GM18498 (cell line): ENCODE data around the gene HNRNPAB.

Experiments
- ATAC-seq: cut with Tn5 transposase; IDR thresholded peaks from one replicate; pipeline ENCODE4 v1.9.1; 2021; ENCODE audit warnings: mild to moderate bottlenecking, moderate library complexity; ENCODE audit not compliant: unreplicated experiment

The HNRNPAB gene

DNA sequence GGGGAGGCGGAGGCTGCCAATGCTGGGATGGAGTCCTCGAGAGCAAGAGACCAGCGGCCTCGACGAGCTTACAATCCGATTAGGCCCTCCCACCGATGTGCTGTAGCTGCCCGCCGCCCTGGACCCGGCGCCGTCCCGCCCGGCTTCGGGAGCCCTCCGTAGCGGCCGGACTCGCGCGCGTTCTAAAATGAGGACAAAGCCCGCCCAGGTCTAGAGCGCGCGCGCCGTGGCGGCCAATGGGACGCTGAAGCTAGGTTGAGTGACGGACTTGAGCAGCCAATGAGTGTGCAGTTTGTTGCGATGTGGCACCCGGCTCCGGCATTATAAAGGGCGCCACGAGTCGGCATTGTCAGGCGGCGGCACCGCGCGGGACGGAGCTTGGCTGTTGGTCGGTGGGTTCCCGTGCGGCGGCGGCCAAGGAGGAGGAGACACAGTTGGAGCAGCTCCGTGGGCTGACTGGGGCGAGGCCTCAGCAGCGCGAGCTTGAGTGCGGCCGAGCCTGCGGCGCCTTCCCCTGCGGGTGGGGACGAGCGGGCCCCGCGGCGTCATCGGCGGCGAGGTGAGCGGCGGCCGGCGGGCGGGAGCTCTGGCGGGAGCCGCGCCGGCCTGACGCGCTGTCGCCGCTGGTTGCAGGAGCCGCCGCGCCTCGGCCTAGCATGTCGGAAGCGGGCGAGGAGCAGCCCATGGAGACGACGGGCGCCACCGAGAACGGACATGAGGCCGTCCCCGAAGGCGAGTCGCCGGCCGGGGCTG is at the start of gene HNRNPAB:
TSS of gene HNRNPAB (plus strand) at position 352 of the 753 bp plus-strand sequence. CDS start at position 657, 305 bp downstream.
- ATAC-seq = peak; percentile 82

DNA sequence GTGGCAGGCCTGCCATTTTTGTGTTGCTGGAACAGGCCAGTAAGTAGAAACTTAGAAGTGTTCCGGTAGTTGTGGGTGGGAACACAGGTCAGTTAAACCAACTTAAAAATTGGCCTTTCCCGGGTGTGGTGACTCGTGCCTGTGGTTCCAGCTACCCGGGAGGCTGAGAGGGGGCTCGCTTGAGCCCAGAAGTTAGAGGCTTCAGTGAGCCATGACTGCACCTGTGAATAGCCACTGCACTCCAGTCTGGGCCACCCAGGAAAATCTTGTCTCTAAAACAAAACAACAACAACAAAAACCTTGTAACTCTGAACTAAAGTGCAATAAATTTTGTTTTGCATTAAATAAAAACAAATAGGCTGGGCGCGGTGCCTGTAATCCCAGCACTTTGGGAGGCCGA is 49.3 kb upstream of the HNRNPAB start:
- ATAC-seq = no peak

DNA sequence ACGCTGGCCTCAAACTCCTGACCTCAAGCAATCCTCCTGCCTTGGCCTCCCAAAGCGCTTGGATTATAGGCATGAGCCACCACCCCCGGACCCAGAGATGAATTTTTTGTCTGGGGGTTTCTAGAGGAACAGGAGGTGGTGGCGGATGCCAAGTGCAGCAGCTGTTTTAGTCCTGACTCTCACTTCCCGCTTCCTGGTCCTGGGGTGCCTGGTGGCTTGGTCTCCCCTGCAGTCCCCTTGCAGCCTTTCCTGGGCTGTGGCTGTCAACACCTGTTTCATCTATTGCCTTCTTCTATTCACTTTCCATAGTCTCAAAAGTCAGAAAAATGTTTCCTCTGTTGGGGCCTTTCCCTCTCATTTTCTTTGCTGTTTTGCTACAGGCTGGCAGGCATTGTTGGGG is 44.2 kb upstream of the HNRNPAB start:
- no peak for ATAC-seq

- ATAC-seq = no peak
Measured at GRCh38 chr5:178162481-178162880, 41.9 kb upstream of the HNRNPAB start.

- peak; percentile 93 for ATAC-seq
Measured at GRCh38 chr5:178163772-178164735, 40.3 kb upstream of the HNRNPAB start.

DNA sequence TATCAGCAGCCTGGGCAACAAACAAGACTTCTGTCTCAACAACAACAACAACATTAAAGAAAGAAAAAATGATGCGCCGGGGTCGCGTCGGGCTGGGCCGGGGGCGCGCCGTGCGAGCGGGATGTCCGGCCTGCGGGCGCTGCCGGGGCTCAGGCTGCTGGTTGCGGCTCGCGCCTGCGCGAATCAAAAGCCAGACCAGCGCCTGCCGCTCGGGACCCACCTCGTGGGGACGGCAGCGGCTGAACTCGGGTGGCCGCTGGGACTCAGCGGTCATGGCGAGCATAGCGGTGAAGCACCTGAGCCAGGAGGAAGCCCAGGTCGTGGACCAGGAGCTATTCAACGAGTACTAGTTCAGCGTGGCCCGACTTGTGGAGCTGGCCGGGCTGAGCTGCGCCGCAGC is 38.8 kb upstream of the HNRNPAB start:
- ATAC-seq = no peak

GRCh38 chr5:178170455-178170854 is 33.9 kb upstream of the HNRNPAB start:
- no peak for ATAC-seq

DNA sequence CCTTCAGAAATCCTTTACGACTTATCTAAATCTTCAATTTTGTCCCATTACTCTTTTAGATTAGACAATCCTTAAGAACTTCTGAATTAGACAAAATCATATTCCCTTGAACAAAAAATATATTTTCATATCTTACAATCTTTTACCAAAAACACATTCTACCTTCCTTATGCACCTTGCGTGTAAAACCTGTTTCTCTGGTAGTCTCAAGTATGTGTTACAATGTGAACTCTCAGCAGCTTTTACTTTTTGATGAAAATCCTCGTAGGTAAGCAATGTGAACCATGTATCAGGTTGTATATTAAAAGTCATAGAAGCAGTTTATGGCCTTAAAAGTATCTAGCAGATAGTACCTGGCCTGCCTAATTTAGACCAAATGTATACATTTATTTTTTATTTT is 29.9 kb upstream of the HNRNPAB start:
- no peak for ATAC-seq

GRCh38 chr5:178176791-178177190 is 27.5 kb upstream of the HNRNPAB start:
- ATAC-seq = no peak

- no peak for ATAC-seq
Measured at GRCh38 chr5:178177569-178177968, 26.8 kb upstream of the HNRNPAB start.

DNA sequence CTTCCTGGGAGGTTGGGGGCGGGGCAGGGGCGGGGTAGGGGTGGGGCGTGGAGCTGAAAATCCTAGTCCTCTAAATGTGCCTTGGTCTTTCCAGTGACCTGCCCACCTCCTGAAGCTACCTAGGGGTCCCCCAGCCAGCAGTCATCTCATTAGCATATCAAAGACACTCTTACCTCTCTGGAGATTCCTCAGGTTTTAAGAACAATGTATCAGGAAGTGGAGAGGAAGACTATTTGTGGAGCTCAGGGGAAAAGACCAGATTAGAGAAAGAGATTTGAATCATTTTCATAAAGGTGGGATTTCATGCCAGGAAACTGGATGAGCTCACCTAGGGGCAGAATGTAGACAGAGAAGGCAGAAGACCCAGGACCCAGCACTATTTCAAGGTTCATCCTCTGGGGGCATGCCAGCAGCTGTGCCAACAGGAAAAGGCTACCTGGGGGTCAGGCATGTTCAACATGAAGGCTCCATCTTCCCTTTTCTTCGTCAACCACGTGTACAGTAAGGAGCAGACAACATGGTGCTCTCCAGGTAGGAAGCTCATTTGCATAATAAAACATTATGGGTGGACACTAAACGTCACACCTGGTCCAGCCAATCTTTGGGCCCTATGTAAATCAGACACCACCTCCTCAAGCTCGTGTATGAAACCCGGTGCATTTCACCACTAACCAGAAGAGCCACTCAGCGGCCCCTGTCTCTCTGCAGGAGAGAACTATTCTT is 24.0 kb upstream of the HNRNPAB start:
- no peak for ATAC-seq

DNA sequence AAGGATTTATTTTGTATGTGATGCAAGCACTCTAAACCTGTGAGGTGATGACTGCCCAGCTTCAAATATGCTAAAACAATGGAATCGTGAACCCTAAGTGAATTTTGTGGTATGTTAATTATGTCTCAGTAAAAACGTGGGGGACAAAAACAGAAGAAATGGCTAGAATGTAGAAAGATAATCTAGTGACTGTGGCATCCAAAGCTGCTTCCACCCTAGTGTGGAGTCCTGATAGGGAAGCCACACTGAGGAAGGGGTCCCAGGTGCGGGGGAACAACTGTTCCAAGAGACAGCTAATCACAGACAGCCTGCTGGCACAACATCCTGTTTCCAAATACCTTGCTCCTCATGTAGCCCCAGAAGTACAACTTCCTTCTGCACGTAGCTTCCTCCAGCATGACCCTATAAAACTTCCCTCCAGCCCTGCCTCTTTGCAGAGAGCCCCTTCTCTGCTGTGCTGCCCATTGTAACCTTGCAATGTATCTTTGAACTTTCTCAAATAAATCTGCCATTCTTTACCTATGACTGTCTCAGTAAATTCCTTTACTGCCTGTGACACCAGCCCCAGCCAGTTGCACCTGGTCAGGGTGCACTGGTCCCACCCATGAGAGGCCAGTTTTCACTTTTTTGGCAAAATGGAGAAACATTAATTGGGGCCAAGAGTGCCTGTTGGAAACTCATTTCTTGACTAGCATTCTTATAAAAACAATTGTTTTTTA is 22.0 kb upstream of the HNRNPAB start:
- no peak for ATAC-seq

DNA sequence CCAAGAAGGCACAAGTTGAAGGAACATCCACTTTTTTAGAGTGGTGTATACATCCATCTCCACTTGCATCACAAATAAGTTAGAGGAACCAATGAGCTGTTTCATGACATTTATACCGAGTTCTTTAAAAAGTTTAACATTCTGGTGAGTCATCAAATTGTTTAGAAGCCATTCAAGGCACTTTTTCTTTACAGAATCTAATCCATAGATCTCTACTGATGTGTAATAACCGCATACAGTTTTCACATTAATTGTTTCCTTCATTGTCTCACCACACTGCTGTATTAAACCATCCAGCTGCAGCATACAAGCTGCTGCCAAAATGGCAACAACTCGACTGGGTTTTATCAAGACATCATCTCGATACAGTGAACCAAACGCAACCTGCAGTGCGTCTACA is 17.9 kb upstream of the HNRNPAB start:
- ATAC-seq = no peak

- no peak for ATAC-seq
Measured at GRCh38 chr5:178187014-178187413, 17.3 kb upstream of the HNRNPAB start, which contains the start of gene GMCL2. Gene GMCL2, minus strand, starts transcription at chr5:178187371. Its CDS starts 72 bp downstream, at chr5:178187299.

DNA sequence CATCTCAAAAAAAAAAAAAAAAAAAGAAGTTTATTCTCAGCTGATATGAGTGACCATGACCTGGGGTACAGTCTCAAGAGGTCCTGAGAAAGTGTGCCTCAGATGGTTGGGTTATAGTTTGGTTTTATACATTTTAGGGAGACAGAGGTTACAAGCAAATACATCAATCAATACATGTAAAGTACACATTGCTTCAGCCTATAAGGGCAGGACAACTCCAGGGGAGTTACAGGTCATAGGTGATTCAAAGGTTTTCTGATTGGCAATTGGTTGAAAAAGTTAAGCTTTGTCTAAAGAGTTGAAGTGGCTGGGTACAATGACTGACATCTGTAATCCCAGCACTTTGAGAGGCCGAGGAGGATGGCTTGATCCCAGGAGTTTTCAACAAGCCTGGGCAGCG is 14.9 kb upstream of the HNRNPAB start:
- no peak for ATAC-seq

- ATAC-seq = no peak
Measured at GRCh38 chr5:178191661-178192060, 12.7 kb upstream of the HNRNPAB start.

DNA sequence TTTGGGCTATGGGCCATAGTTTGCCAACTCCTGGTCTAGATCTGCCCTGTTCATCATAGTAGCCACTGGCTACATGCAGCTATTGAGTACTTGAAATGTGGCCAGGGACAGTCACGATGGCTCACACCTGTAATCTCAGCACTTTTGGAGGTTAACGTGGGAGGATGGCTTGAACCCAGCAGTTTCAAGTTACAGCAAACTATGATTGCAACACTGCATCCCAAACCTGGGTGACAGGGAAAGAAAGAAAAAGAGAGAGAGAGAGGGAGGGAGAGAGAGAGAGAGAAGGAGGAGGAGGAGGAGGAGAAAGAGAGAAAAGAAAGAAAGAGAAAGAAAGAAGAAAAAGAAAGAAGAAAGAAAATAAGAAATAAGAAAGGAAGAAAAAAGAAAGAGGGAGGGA is 12.1 kb upstream of the HNRNPAB start:
- no peak for ATAC-seq

GRCh38 chr5:178192787-178193186 is 11.5 kb upstream of the HNRNPAB start:
- ATAC-seq = no peak

DNA sequence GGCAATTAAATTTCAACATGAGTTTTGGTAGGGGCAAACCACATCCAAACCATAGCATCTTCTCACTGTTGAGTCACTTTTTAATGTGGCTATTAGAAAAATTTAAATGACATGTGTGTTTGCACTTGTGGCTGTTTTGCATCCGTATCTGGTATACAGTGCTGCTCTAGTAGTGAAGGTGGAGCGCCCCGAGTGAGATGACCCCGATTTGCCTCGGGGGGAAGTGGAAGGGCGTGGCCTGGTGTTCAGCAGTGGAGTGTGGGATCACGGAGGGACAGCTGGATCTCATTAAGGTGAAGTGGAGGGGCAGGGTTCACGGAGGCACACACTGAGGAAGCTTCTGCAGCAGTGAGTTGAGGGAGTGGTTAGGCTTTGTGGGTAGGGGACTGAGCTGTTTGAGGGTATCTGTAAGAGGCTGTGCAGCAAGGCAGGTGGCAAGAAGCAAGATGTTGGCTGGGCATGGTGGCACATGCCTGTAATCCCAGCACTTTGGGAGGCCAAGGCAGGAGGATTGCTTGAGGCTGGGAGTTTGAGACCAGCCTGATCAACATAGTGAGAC is 11.0 kb upstream of the HNRNPAB start:
- ATAC-seq = no peak

DNA sequence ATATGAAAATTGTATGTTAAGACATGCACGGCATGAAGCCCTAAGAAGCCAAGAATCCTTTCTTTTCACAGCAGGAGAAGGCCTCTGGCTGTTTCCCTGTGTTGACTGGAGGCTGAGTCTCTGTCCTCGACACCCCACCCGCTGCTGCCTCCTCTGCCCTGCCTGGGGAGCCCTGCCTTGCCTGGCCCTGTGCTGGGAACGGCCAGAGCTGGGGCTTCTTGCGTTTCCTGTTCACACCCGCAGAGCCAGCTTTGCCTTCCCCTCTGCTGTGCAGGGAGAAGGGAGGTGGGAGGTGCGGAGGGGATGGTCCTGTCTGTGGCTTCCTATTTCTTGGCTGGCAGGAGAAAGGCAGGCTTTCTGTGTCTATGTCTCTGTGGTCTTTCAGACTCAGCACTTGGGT is 10.3 kb upstream of the HNRNPAB start:
- ATAC-seq = no peak
